Esophagus squamous epithelium (tissue), 4 donors: ENCODE measurements around the gene BEST2.

Source experiments
- POLR2A ChIP-seq, 4 donors: fragments of 450-650 bp; IDR thresholded peaks; one replicate each; pipeline ENCODE4 v1.6.1; 2017; ENCODE audit warnings: antibody characterized with exemption in 4 of 4, mild to moderate bottlenecking in 4 of 4, moderate library complexity in 3 of 4
- TF ChIP-seq, protein P1 (sequence below), 6 experiments: fragments of 450-650 bp in 4 of 6; fragments of 200-600 bp in 2 of 6; sonication (generic) in 2 of 6; IDR thresholded peaks; one replicate each; pipeline ENCODE4 v1.5.1; 2016 to 2019; ENCODE audit warnings: antibody characterized with exemption in 6 of 6, mild to moderate bottlenecking in 4 of 6, moderate library complexity in 4 of 6

DNA sequence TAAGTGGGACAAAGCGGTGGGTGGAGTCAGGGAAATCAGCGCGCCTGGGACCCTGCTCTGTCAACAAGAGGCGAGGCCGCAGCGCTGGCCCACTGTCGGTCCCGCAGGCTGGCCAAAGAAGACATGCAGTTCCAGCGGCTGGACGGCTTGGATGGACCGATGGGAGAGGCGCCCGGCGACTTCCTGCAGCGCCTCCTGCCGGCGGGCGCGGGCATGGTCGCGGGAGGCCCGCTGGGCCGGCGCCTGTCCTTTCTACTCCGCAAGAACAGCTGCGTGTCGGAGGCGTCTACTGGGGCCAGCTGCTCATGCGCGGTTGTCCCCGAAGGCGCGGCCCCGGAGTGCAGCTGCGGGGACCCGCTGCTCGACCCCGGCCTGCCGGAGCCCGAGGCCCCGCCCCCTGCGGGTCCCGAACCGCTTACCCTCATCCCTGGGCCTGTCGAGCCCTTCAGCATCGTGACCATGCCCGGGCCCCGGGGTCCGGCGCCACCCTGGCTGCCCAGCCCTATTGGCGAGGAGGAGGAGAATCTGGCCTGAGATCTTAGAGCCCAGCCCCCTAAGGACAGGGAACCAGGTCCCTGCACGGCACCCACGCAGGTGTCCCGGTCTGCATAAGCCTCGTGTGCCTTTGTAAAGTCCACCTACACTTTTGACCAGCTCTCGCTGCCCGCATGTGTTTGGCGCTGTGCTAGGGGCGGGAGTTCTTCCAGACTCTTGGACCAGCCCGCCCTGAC is 6.1 kb downstream of the BEST2 start:
- TF ChIP-seq POLR2A (IDR thresholded peaks at IDR 0.05): no peak
- TF ChIP-seq, protein P1, sequence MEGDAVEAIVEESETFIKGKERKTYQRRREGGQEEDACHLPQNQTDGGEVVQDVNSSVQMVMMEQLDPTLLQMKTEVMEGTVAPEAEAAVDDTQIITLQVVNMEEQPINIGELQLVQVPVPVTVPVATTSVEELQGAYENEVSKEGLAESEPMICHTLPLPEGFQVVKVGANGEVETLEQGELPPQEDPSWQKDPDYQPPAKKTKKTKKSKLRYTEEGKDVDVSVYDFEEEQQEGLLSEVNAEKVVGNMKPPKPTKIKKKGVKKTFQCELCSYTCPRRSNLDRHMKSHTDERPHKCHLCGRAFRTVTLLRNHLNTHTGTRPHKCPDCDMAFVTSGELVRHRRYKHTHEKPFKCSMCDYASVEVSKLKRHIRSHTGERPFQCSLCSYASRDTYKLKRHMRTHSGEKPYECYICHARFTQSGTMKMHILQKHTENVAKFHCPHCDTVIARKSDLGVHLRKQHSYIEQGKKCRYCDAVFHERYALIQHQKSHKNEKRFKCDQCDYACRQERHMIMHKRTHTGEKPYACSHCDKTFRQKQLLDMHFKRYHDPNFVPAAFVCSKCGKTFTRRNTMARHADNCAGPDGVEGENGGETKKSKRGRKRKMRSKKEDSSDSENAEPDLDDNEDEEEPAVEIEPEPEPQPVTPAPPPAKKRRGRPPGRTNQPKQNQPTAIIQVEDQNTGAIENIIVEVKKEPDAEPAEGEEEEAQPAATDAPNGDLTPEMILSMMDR (IDR thresholded peaks at IDR 0.05): peak; percentile 86 to 96 (median 94)
